Measurements from ENCODE around the gene FMNL3.

Gene FMNL3

GRCh38 chr12:49674318-49674981 lies 32.8 kb downstream of the FMNL3 start:
- no peak for DNase-seq (ENCODE audit: low read depth in 2 of 2)

- no peak for DNase-seq (ENCODE audit: low read depth in 2 of 2)
Observed at GRCh38 chr12:49673446-49674317, 33.5 kb downstream of the FMNL3 start.

GRCh38 chr12:49672301-49673217 lies 34.6 kb downstream of the FMNL3 start:
- DNase-seq (ENCODE audit: low read depth in 2 of 2) = no peak

- peak; percentile 24 to 61 for DNase-seq (ENCODE audit: low read depth in 2 of 2)
Observed at GRCh38 chr12:49671031-49671765, 36.0 kb downstream of the FMNL3 start.

GRCh38 chr12:49669796-49670195 lies 37.4 kb downstream of the FMNL3 start:
- DNase-seq (ENCODE audit: low read depth in 2 of 2) = no peak

- DNase-seq (ENCODE audit: low read depth in 2 of 2) = no peak
Observed at GRCh38 chr12:49667325-49668090, 39.7 kb downstream of the FMNL3 start.

GRCh38 chr12:49666176-49666575 lies 41.0 kb downstream of the FMNL3 start:
- no peak for DNase-seq (ENCODE audit: low read depth in 2 of 2)

GRCh38 chr12:49665384-49665783 lies 41.8 kb downstream of the FMNL3 start:
- DNase-seq (ENCODE audit: low read depth in 2 of 2) = no peak

- no peak for DNase-seq (ENCODE audit: low read depth in 2 of 2)
Observed at GRCh38 chr12:49664591-49665239, 42.5 kb downstream of the FMNL3 start.

GRCh38 chr12:49664167-49664566 lies 43.0 kb downstream of the FMNL3 start:
- DNase-seq (ENCODE audit: low read depth in 2 of 2) = no peak

GRCh38 chr12:49662998-49663843 lies 44.0 kb downstream of the FMNL3 start:
- peak; percentile 37 to 55 for DNase-seq (ENCODE audit: low read depth in 2 of 2)

- no peak for DNase-seq (ENCODE audit: low read depth in 2 of 2)
Observed at GRCh38 chr12:49661746-49662145, 45.5 kb downstream of the FMNL3 start.

GRCh38 chr12:49661191-49661590 lies 46.0 kb downstream of the FMNL3 start:
- no peak for DNase-seq (ENCODE audit: low read depth in 2 of 2)

- DNase-seq (ENCODE audit: low read depth in 2 of 2) = no peak
Observed at GRCh38 chr12:49659753-49660152, 47.5 kb downstream of the FMNL3 start.

GRCh38 chr12:49658276-49658675 lies 48.9 kb downstream of the FMNL3 start:
- DNase-seq (ENCODE audit: low read depth in 2 of 2) = no peak

GRCh38 chr12:49655595-49656236 lies 51.5 kb downstream of the FMNL3 start:
- DNase-seq (ENCODE audit: low read depth in 2 of 2) = no peak

GRCh38 chr12:49654715-49655114 lies 52.5 kb downstream of the FMNL3 start:
- no peak for DNase-seq (ENCODE audit: low read depth in 2 of 2)

- DNase-seq (ENCODE audit: low read depth in 2 of 2) = no peak
Observed at GRCh38 chr12:49652921-49653520, 54.2 kb downstream of the FMNL3 start.

Data from stimulated activated CD4-positive, alpha-beta T cell treated with anti-CD3 and anti-CD28 coated beads, Interleukin-1b, Interleukin-23, amount 100 ng/mL, for 4 hours (primary cell).